Measurements from ENCODE around the gene NOL6. TPM values are rescaled to one million over a fixed set of nuclear protein-coding genes. Genes with fewer than 3 reads are reported as not detected.

NOL6 gene
- total RNA-seq, 1 experiment from 2014 or later: 64.4 TPM

GRCh38 chr9:33440609-33441008, 33.1 kb downstream of the NOL6 start:
- no peaks in the 10 kb centered on the region for H4K20me1 ChIP-seq (ENCODE audit: control insufficient read depth, insufficient read depth, insufficient read length)
- no peak overlapping the region for H3K14ac ChIP-seq (ENCODE audit: insufficient read depth, low read length)
- Mint-ChIP-seq H3K9me3 (no peaks in the 10 kb centered on the region), H3K36me3 (ENCODE audit: insufficient read depth in 1 of 3, low read depth in 3 of 3) (no peaks in the 10 kb centered on the region), H3K27ac (no peak overlapping the region), H3K4me3 (no peak overlapping the region), H3K27me3 (ENCODE audit: low read depth) (peaks cover 18% of the 10 kb centered on the region), H3K4me1 (peaks cover 24 to 33% of the 10 kb centered on the region in 2 experiments)
- H3T11ph ChIP-seq (ENCODE audit: low read length): no peak overlapping the region
- no peak overlapping the region for H4K5ac ChIP-seq (ENCODE audit: insufficient read length, low read depth, low read length)
- H3K79me2 ChIP-seq (ENCODE audit: insufficient read depth, low read length): no peaks in the 10 kb centered on the region
- no peak overlapping the region for H4K8ac ChIP-seq (replicated peaks; ENCODE audit: insufficient read length, low read depth, low read length)
- no peak overlapping the region for H3K18ac ChIP-seq (ENCODE audit: insufficient read length, low read depth, low read length)
- no peaks in the 10 kb centered on the region for H3K27me3 ChIP-seq (ENCODE audit: insufficient read depth, low read length)
- no peak overlapping the region for H3K4me2 ChIP-seq (ENCODE audit: insufficient read depth, insufficient read length, low read length)
- no peaks in the 10 kb centered on the region for H3K9me3 ChIP-seq (ENCODE audit: control insufficient read depth, low read depth, low read length)
- no CpG with 5 or more reads among the region's 1 CpG for WGBS (ENCODE audit: extremely low coverage, insufficient read length, low lambda C conversion rate)
- no peak overlapping the region for H2BK15ac ChIP-seq (ENCODE audit: low read depth, low read length)
- H4K91ac ChIP-seq (ENCODE audit: insufficient read length, low read depth, low read length): peak overlapping the region; percentile 63
- no peak overlapping the region for H3K9ac ChIP-seq (ENCODE audit: extremely low read depth, insufficient read length, low read length)
- no peak overlapping the region for H2AFZ ChIP-seq (ENCODE audit: low read length)
- H2BK120ac ChIP-seq (ENCODE audit: low read depth, low read length, poor library complexity, severe bottlenecking): no peak overlapping the region
- no peaks in the 10 kb centered on the region for H3K79me1 ChIP-seq (ENCODE audit: insufficient read depth, low read depth, low read length, poor library complexity, severe bottlenecking)
- H2BK20ac ChIP-seq (ENCODE audit: low read depth, low read length, poor library complexity, severe bottlenecking): no peak overlapping the region
- no peaks in the 10 kb centered on the region for H3K23me2 ChIP-seq (ENCODE audit: insufficient read length, low read depth, low read length, poor library complexity, severe bottlenecking)
- DNase-seq: no peak
- no peak overlapping the region for H2BK12ac ChIP-seq (ENCODE audit: insufficient read length, low read depth, low read length)
- H3K4me1 ChIP-seq (ENCODE audit: insufficient read depth, low read length): no peaks in the 10 kb centered on the region; the same call in 1 of the 2 replicates
- no peak overlapping the region for H3K23ac ChIP-seq (ENCODE audit: insufficient read length, low read depth, low read length)
- no peak overlapping the region for H3K4ac ChIP-seq (ENCODE audit: low read depth, low read length)
- TF ChIP-seq CTCF (conservative IDR thresholded peaks at IDR 0.05): no peak
- H2BK5ac ChIP-seq (ENCODE audit: insufficient read length, low read length): no peak overlapping the region
- H3K27ac ChIP-seq (ENCODE audit: insufficient read length, low read depth, low read length): no peak overlapping the region
- no peak overlapping the region for H3K56ac ChIP-seq (ENCODE audit: insufficient read length, low read depth, low read length)
- no peak overlapping the region for H2AK5ac ChIP-seq (ENCODE audit: insufficient read length, low read length)

All from H9 (cell line).